H9 (cell line): ENCODE data around the gene STK11IP. TPM values are rescaled to one million over a fixed set of nuclear protein-coding genes. Genes with fewer than 3 reads are reported as not detected.

Experiments used
- DNase-seq: peaks from one replicate; pipeline ENCODE4 v3.0.0-alpha.2; 2017
- H2AFZ ChIP-seq: one replicate; pipeline ENCODE4 v1.6.1; 2013; ENCODE audit warnings: mild to moderate bottlenecking, low read length, control low read depth, moderate library complexity
- H2AK5ac ChIP-seq: 2 replicates; pipeline ENCODE4 v1.6.1; 2013; ENCODE audit warnings: low read length, control low read depth, mixed read lengths; ENCODE audit not compliant: insufficient read length
- H2BK120ac ChIP-seq: one replicate; pipeline ENCODE4 v1.6.1; 2013; ENCODE audit warnings: low read depth, mild to moderate bottlenecking, low read length, control low read depth, inconsistent platforms; ENCODE audit not compliant: poor library complexity, severe bottlenecking
- H2BK12ac ChIP-seq: 2 replicates; pipeline ENCODE4 v1.6.1; 2013; ENCODE audit warnings: low read length, control low read depth, mixed read lengths, low read depth; ENCODE audit not compliant: insufficient read length
- H2BK15ac ChIP-seq: 2 replicates; pipeline ENCODE4 v1.6.1; 2013; ENCODE audit warnings: low read depth, low read length, control low read depth
- H2BK20ac ChIP-seq: one replicate; pipeline ENCODE4 v1.6.1; 2013; ENCODE audit warnings: low read depth, mild to moderate bottlenecking, low read length, control low read depth, inconsistent platforms; ENCODE audit not compliant: poor library complexity, severe bottlenecking
- H2BK5ac ChIP-seq: 2 replicates; pipeline ENCODE4 v1.6.1; 2013; ENCODE audit warnings: low read length, control low read depth, mixed read lengths; ENCODE audit not compliant: insufficient read length
- H3K14ac ChIP-seq: 2 replicates; pipeline ENCODE4 v1.6.1; 2013; ENCODE audit warnings: low read length, control low read depth; ENCODE audit not compliant: insufficient read depth
- H3K18ac ChIP-seq: 2 replicates; pipeline ENCODE4 v1.6.1; 2013; ENCODE audit warnings: low read depth, mild to moderate bottlenecking, mixed read lengths, low read length, control low read depth; ENCODE audit not compliant: insufficient read length
- H3K23ac ChIP-seq: 2 replicates; pipeline ENCODE4 v1.6.1; 2013; ENCODE audit warnings: low read length, control low read depth, mixed read lengths, low read depth; ENCODE audit not compliant: insufficient read length
- H3K23me2 ChIP-seq: 2 replicates; pipeline ENCODE4 v1.6.1; 2013; ENCODE audit warnings: low read depth, mild to moderate bottlenecking, mixed read lengths, low read length, control low read depth; ENCODE audit not compliant: insufficient read length, poor library complexity, severe bottlenecking
- H3K27ac ChIP-seq: 2 replicates; pipeline ENCODE4 v1.5.1; 2013; ENCODE audit warnings: low read length, control low read depth, mixed read lengths, low read depth; ENCODE audit not compliant: insufficient read length
- H3K27me3 ChIP-seq: 2 replicates; pipeline ENCODE4 v1.6.1; 2013; ENCODE audit warnings: low read length, control low read depth, inconsistent platforms; ENCODE audit not compliant: insufficient read depth
- H3K4ac ChIP-seq: 2 replicates; pipeline ENCODE4 v1.6.1; 2013; ENCODE audit warnings: low read depth, mild to moderate bottlenecking, control low read depth, inconsistent platforms, low read length, moderate library complexity
- H3K4me1 ChIP-seq: 2 replicates; pipeline ENCODE4 v1.6.1; 2013; ENCODE audit warnings: low read length, control low read depth, inconsistent platforms; ENCODE audit not compliant: insufficient read depth
- H3K4me2 ChIP-seq: 2 replicates; pipeline ENCODE4 v1.6.1; 2013; ENCODE audit warnings: low read length, control low read depth, mixed read lengths; ENCODE audit not compliant: insufficient read length, insufficient read depth
- H3K56ac ChIP-seq: 2 replicates; pipeline ENCODE4 v1.6.1; 2013; ENCODE audit warnings: low read depth, mild to moderate bottlenecking, mixed read lengths, low read length, control low read depth; ENCODE audit not compliant: insufficient read length
- H3K79me1 ChIP-seq: 2 replicates; pipeline ENCODE4 v1.6.1; 2013; ENCODE audit warnings: low read depth, mild to moderate bottlenecking, moderate library complexity, low read length, control low read depth, inconsistent platforms; ENCODE audit not compliant: insufficient read depth, poor library complexity, severe bottlenecking
- H3K79me2 ChIP-seq: 2 replicates; pipeline ENCODE4 v1.6.1; 2013; ENCODE audit warnings: low read length, control low read depth, inconsistent platforms; ENCODE audit not compliant: insufficient read depth
- H3K9ac ChIP-seq: 2 replicates; pipeline ENCODE4 v1.6.1; 2013; ENCODE audit warnings: low read length, control low read depth, mixed read lengths; ENCODE audit not compliant: insufficient read length; ENCODE audit errors: extremely low read depth
- H3K9me3 ChIP-seq: one replicate; pipeline ENCODE4 v1.6.1; 2013; ENCODE audit warnings: low read depth, low read length, inconsistent platforms; ENCODE audit not compliant: control insufficient read depth
- H3T11ph ChIP-seq: one replicate; pipeline ENCODE4 v1.6.1; 2013; ENCODE audit warnings: mild to moderate bottlenecking, low read length, control low read depth, inconsistent platforms
- H4K20me1 ChIP-seq: one replicate; pipeline ENCODE4 v1.6.1; 2013; ENCODE audit not compliant: control insufficient read depth, insufficient read length, insufficient read depth
- H4K5ac ChIP-seq: 2 replicates; pipeline ENCODE4 v1.6.1; 2013; ENCODE audit warnings: low read depth, mild to moderate bottlenecking, mixed read lengths, low read length, control low read depth; ENCODE audit not compliant: insufficient read length
- H4K8ac ChIP-seq: replicated peaks from 2 replicates; pipeline ENCODE4 v1.6.1; 2013; ENCODE audit warnings: low read length, control low read depth, mixed read lengths, low read depth; ENCODE audit not compliant: insufficient read length
- H4K91ac ChIP-seq: 2 replicates; pipeline ENCODE4 v1.6.1; 2013; ENCODE audit warnings: low read depth, mild to moderate bottlenecking, moderate library complexity, mixed read lengths, low read length, control low read depth; ENCODE audit not compliant: insufficient read length
- H3K27ac Mint-ChIP-seq, 3 experiments: 2 replicates in 2 of 3; 3 replicates in 1 of 3; pipeline ENCODE4 v1.8.0; 2020 to 2021; ENCODE audit warnings: mixed read lengths in 3 of 3, mild to moderate bottlenecking in 1 of 3, moderate library complexity in 1 of 3
- H3K27me3 Mint-ChIP-seq: 2 replicates; pipeline ENCODE4 v1.8.0; 2021; ENCODE audit warnings: low read depth, mild to moderate bottlenecking, moderate library complexity, mixed read lengths
- H3K36me3 Mint-ChIP-seq, 3 experiments: 2 replicates in 2 of 3; 3 replicates in 1 of 3; pipeline ENCODE4 v1.8.0; 2020 to 2021; ENCODE audit warnings: low read depth in 3 of 3, mixed read lengths in 3 of 3; ENCODE audit not compliant: insufficient read depth in 1 of 3
- H3K4me1 Mint-ChIP-seq, 2 experiments: 2 replicates each; pipeline ENCODE4 v1.8.0; 2020; ENCODE audit warnings: mixed read lengths in 2 of 2
- H3K4me3 Mint-ChIP-seq, 2 experiments: 2 replicates in 1 of 2; 3 replicates in 1 of 2; pipeline ENCODE4 v1.8.0; 2020 to 2021; ENCODE audit warnings: mild to moderate bottlenecking in 2 of 2, mixed read lengths in 2 of 2, moderate library complexity in 1 of 2
- H3K9me3 Mint-ChIP-seq, 2 experiments: 2 replicates in 1 of 2; 3 replicates in 1 of 2; pipeline ENCODE4 v1.8.0; 2020; ENCODE audit warnings: mild to moderate bottlenecking in 2 of 2, mixed read lengths in 2 of 2, moderate library complexity in 1 of 2
- WGBS: extraction: QIAGEN DNeasy Blood & Tissue Kit; methylation state at CpG from one replicate; pipeline ENCODE4 v1.1.7; 2013; ENCODE audit warnings: missing lambda C conversion rate, low lambda C conversion rate, mixed read lengths; ENCODE audit not compliant: insufficient read length; ENCODE audit errors: extremely low coverage; 5-methylcytosine and 5-hydroxymethylcytosine counted together
- total RNA-seq: library from RNA; stranded (reverse); gene quantifications from 2 replicates; pipeline ENCODE4 v1.2.1, GENCODE V29; 2021
- TF ChIP-seq, protein P1 (sequence below): fragments of 200-600 bp; sonication (generic); conservative IDR thresholded peaks from 3 replicates; pipeline ENCODE4 v1.8.0; 2021; ENCODE audit warnings: antibody characterized with exemption, mild to moderate bottlenecking

Gene STK11IP
- total RNA-seq, 1 experiment from 2014 or later = 31.1 TPM

DNA sequence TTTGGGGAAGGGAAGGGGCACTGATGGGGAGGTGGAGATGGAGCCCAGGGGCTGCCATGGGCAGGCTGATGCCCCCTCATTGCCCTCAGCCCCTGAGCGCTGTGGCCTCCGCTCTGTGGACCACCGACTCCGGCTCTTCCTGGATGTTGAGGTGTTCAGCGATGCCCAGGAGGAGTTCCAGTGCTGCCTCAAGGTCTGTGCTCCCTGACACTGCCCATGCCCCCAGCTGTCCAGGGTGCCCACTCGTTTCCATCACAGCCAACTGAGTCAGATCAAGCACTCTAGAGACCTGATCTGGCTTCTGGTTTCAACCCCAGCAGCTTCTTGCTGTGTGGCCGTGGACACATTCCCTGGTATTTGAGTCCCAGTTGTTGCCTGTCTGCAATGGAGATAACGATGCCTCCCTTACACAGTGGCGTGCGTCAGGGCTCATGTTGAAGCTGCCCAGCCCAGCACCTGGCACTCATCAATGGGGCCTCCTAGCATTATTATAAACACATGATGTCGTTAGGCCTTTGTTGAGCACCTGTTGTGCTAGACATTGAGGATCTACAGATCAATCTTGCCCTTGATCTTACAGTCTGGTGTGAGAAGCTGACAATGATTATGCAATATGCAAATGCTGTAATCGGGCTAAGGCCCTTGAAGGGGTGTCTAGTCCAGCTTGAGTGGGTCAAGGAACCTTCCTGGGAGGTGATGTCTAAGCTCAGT lies 14.4 kb downstream of the STK11IP start:
- Histone ChIP-seq H3K56ac (no peak overlapping the region), H2AK5ac (no peak overlapping the region)
- no CpG with 5 or more reads among the region's 12 CpGs for WGBS

More for the DNA sequence above, 14.4 kb downstream of the STK11IP start:
- no peaks in the 10 kb centered on the region for H3K27me3 ChIP-seq
- no peak overlapping the region for H4K5ac ChIP-seq
- H3K4me2 ChIP-seq = no peak overlapping the region
- no peak for DNase-seq
- H3K23ac ChIP-seq = no peak overlapping the region
- Mint-ChIP-seq H3K4me1 (peaks cover 2 to 3% of the 10 kb centered on the region in 2 experiments; a peak in 2 of 4 replicates), H3K4me3 (no peak overlapping the region), H3K36me3 (peaks cover 8 to 38% (median 20%) of the 10 kb centered on the region in 3 experiments; a peak in 6 of 7 replicates), H3K9me3 (no peaks in the 10 kb centered on the region), H3K27ac (peak overlapping the region in 2 of 3 experiments; percentile 28 to 87; a peak in 5 of 7 replicates), H3K27me3 (no peaks in the 10 kb centered on the region)
- no peaks in the 10 kb centered on the region for H4K20me1 ChIP-seq
- H3K4me1 ChIP-seq = no peaks in the 10 kb centered on the region
- no peaks in the 10 kb centered on the region for H3K23me2 ChIP-seq
- H3K27ac ChIP-seq = no peak overlapping the region
- H3K79me1 ChIP-seq = no peaks in the 10 kb centered on the region
- no peak overlapping the region for H4K8ac ChIP-seq
- H3K9ac ChIP-seq = no peak overlapping the region
- H2BK120ac ChIP-seq = no peak overlapping the region
- TF ChIP-seq, protein P1, sequence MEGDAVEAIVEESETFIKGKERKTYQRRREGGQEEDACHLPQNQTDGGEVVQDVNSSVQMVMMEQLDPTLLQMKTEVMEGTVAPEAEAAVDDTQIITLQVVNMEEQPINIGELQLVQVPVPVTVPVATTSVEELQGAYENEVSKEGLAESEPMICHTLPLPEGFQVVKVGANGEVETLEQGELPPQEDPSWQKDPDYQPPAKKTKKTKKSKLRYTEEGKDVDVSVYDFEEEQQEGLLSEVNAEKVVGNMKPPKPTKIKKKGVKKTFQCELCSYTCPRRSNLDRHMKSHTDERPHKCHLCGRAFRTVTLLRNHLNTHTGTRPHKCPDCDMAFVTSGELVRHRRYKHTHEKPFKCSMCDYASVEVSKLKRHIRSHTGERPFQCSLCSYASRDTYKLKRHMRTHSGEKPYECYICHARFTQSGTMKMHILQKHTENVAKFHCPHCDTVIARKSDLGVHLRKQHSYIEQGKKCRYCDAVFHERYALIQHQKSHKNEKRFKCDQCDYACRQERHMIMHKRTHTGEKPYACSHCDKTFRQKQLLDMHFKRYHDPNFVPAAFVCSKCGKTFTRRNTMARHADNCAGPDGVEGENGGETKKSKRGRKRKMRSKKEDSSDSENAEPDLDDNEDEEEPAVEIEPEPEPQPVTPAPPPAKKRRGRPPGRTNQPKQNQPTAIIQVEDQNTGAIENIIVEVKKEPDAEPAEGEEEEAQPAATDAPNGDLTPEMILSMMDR = no peak
- H2BK12ac ChIP-seq = no peak overlapping the region
- no peak overlapping the region for H3K18ac ChIP-seq
- no peaks in the 10 kb centered on the region for H3K9me3 ChIP-seq
- H2AFZ ChIP-seq = no peak overlapping the region
- H3K79me2 ChIP-seq = no peaks in the 10 kb centered on the region
- no peak overlapping the region for H2BK20ac ChIP-seq
- no peak overlapping the region for H3K4ac ChIP-seq
- H4K91ac ChIP-seq = no peak overlapping the region
- H3K14ac ChIP-seq = no peak overlapping the region
- H3T11ph ChIP-seq = no peak overlapping the region
- no peak overlapping the region for H2BK5ac ChIP-seq
- no peak overlapping the region for H2BK15ac ChIP-seq
